ENCODE results near the gene NOS3. TPM values are rescaled to one million over a fixed set of nuclear protein-coding genes. Genes with fewer than 3 reads are reported as not detected.

NOS3 gene
- total and polyA plus RNA-seq, 2 donors (not counting 3 experiments of a cell fraction or from before 2014, with no cell fraction given): 82.8 to 95.1 TPM

- DNase-seq (ENCODE audit: low read depth, low spot score) (peak; percentile 88), FAIRE-seq (peak; percentile 70)
- Histone ChIP-seq H3K9me1 (replicated peaks; ENCODE audit: control insufficient read depth, extremely low read depth, insufficient read depth, low read length) (no peaks in the 10 kb centered on the region), H3K27ac (ENCODE audit: insufficient read depth, low read depth, low read length) (peak overlapping the region; percentile 59), H3K9ac (replicated peaks; ENCODE audit: extremely low read depth, insufficient read depth, low read length) (no peak overlapping the region), H4K20me1 (replicated peaks; ENCODE audit: control insufficient read depth, extremely low read depth, insufficient read depth, low read length) (no peaks in the 10 kb centered on the region), H3K4me3 (replicated peaks in 1 of 3; ENCODE audit: insufficient read depth in 1 of 3, low read depth in 1 of 3, low read length in 3 of 3) (peak overlapping the region in 2 of 3 experiments; percentile 60 to 67), H2AFZ (ENCODE audit: low read depth, low read length) (no peak overlapping the region), H3K27me3 (ENCODE audit: control insufficient read depth in 2 of 2, insufficient read depth in 2 of 2, low read length in 2 of 2) (no peaks in the 10 kb centered on the region), H3K79me2 (ENCODE audit: control insufficient read depth, insufficient read depth, low read length) (peaks cover 7% of the 10 kb centered on the region), H3K4me2 (ENCODE audit: insufficient read depth, low read length) (peak overlapping the region; percentile 67), H3K4me1 (ENCODE audit: control insufficient read depth, extremely low read depth, insufficient read depth, low read length) (peaks cover 37% of the 10 kb centered on the region), H3K9me3 (replicated peaks; ENCODE audit: control insufficient read depth, insufficient read depth, low read length) (peaks cover 2% of the 10 kb centered on the region), H3K36me3 (ENCODE audit: control insufficient read depth in 2 of 2, extremely low read depth in 1 of 2, insufficient read depth in 2 of 2, low read length in 2 of 2) (peaks cover 0 to 12% of the 10 kb centered on the region in 2 experiments)
- BruUV-seq (replicated peaks): no TSS peak
- dilution Hi-C loops (cut with MboI; ENCODE audit: extremely low pct_ligation_motif_present, low sequenced_read_pairs): no loop called here
- ChIA-PET POLR2A (interaction anchor here (0.7 kb wide), 1 partner anchor 400 kb away, joined by 3 read pairs; no protein-coding TSS in a partner anchor), CTCF (interaction anchor here (0.8 to 4.0 kb wide), 7 partner anchors 9 to 122 kb away, joined by 3 to 68 read pairs (median 6); partner anchors contain the start of gene ABCB8)
- TF ChIP-seq POLR2A (IDR thresholded peaks at IDR 0.05; ENCODE audit: low read depth, low read length) (peak; percentile 82), POLR2AphosphoS5 (IDR thresholded peaks at IDR 0.05; ENCODE audit: insufficient read depth, low read depth, low read length) (peak; percentile 49), FOS (IDR thresholded peaks at IDR 0.05; ENCODE audit: borderline replicate concordance, insufficient read depth, low read length) (no peak)
- intact Hi-C loops (cut with micrococcal nuclease): loop anchor here (2.0 to 5.0 kb wide), 2 partner anchors 543 to 626 kb away; partner anchors contain the start of genes GIMAP8 and REPIN1
Observed at GRCh38 chr7:150993511-150993910, 2.7 kb downstream of the NOS3 start.

GRCh38 chr7:150994141-150994837 is 3.5 kb downstream of the NOS3 start:
- Histone ChIP-seq H3K27ac (ENCODE audit: insufficient read depth, low read depth, low read length) (peak overlapping the region; percentile 10), H4K20me1 (replicated peaks; ENCODE audit: control insufficient read depth, extremely low read depth, insufficient read depth, low read length) (no peaks in the 10 kb centered on the region), H3K4me2 (ENCODE audit: insufficient read depth, low read length) (peak overlapping the region; percentile 67), H3K9me3 (replicated peaks; ENCODE audit: control insufficient read depth, insufficient read depth, low read length) (peaks cover 2% of the 10 kb centered on the region), H3K9me1 (replicated peaks; ENCODE audit: control insufficient read depth, extremely low read depth, insufficient read depth, low read length) (no peaks in the 10 kb centered on the region), H3K36me3 (ENCODE audit: control insufficient read depth in 2 of 2, extremely low read depth in 1 of 2, insufficient read depth in 2 of 2, low read length in 2 of 2) (peaks cover 0 to 16% of the 10 kb centered on the region in 2 experiments), H2AFZ (ENCODE audit: low read depth, low read length) (no peak overlapping the region), H3K27me3 (ENCODE audit: control insufficient read depth in 2 of 2, insufficient read depth in 2 of 2, low read length in 2 of 2) (no peaks in the 10 kb centered on the region), H3K4me3 (replicated peaks in 1 of 3; ENCODE audit: insufficient read depth in 1 of 3, low read depth in 1 of 3, low read length in 3 of 3) (peak overlapping the region; percentile 43 to 67 (median 60)), H3K4me1 (ENCODE audit: control insufficient read depth, extremely low read depth, insufficient read depth, low read length) (peaks cover 31% of the 10 kb centered on the region), H3K79me2 (ENCODE audit: control insufficient read depth, insufficient read depth, low read length) (peaks cover 7% of the 10 kb centered on the region), H3K9ac (replicated peaks; ENCODE audit: extremely low read depth, insufficient read depth, low read length) (no peak overlapping the region)
- TF ChIP-seq JUN (IDR thresholded peaks at IDR 0.05; ENCODE audit: borderline replicate concordance, insufficient read depth, insufficient read length, low read depth) (no peak), POLR2AphosphoS5 (IDR thresholded peaks at IDR 0.05; ENCODE audit: insufficient read depth, low read depth, low read length) (peak; percentile 73), FOS (IDR thresholded peaks at IDR 0.05; ENCODE audit: borderline replicate concordance, insufficient read depth, low read length) (no peak), POLR2A (IDR thresholded peaks at IDR 0.05; ENCODE audit: low read depth, low read length) (peak; percentile 67), MYC (IDR thresholded peaks at IDR 0.05; ENCODE audit: low read depth, low read length) (peak; percentile 51), GATA2 (IDR thresholded peaks at IDR 0.05; ENCODE audit: insufficient read depth, insufficient read length, low read depth, low read length) (peak; percentile 70), EZH2 (IDR thresholded peaks at IDR 0.05; ENCODE audit: borderline replicate concordance, low read depth, low read length, severe bottlenecking) (no peak)
- TF ChIP-seq, protein P1, sequence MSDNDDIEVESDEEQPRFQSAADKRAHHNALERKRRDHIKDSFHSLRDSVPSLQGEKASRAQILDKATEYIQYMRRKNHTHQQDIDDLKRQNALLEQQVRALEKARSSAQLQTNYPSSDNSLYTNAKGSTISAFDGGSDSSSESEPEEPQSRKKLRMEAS (IDR thresholded peaks at IDR 0.05; ENCODE audit: insufficient read depth, insufficient read length): peak; percentile 68
- TF ChIP-seq, protein P2, sequence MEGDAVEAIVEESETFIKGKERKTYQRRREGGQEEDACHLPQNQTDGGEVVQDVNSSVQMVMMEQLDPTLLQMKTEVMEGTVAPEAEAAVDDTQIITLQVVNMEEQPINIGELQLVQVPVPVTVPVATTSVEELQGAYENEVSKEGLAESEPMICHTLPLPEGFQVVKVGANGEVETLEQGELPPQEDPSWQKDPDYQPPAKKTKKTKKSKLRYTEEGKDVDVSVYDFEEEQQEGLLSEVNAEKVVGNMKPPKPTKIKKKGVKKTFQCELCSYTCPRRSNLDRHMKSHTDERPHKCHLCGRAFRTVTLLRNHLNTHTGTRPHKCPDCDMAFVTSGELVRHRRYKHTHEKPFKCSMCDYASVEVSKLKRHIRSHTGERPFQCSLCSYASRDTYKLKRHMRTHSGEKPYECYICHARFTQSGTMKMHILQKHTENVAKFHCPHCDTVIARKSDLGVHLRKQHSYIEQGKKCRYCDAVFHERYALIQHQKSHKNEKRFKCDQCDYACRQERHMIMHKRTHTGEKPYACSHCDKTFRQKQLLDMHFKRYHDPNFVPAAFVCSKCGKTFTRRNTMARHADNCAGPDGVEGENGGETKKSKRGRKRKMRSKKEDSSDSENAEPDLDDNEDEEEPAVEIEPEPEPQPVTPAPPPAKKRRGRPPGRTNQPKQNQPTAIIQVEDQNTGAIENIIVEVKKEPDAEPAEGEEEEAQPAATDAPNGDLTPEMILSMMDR (IDR thresholded peaks at IDR 0.05; ENCODE audit: extremely low read depth in 1 of 2, insufficient read depth in 1 of 2, low read depth in 1 of 2, low read length in 2 of 2): no peak
- peak; percentile 90 for DNase-seq (ENCODE audit: low read depth, low spot score)
- intact Hi-C loops (cut with micrococcal nuclease): loop anchor here (1.0 to 5.0 kb wide), 3 partner anchors 9 to 627 kb away; partner anchors contain the start of gene REPIN1
- ChIA-PET CTCF (interaction anchor here (0.7 to 4.0 kb wide), 10 partner anchors 9 to 96 kb away, joined by 3 to 68 read pairs (median 4); partner anchors contain the start of gene ABCB8), POLR2A (interaction anchor here (1.6 kb wide), 1 partner anchor 14 kb away, joined by 8 read pairs; no protein-coding TSS in a partner anchor)
- dilution Hi-C loops (cut with MboI; ENCODE audit: extremely low pct_ligation_motif_present, low sequenced_read_pairs): no loop called here
- BruUV-seq (replicated peaks): no TSS peak
- peak; percentile 94 for FAIRE-seq
